ENCODE data around the gene KCTD2. TPM values are rescaled to one million over a fixed set of nuclear protein-coding genes. Genes with fewer than 3 reads are reported as not detected.
A peak's percentile ranks its signal among the peaks of the same experiment; 100 is the strongest.

The KCTD2 gene
- total RNA-seq, 4 donors from 2014 or later = 20.3 to 37.7 (median 29.9) TPM

GRCh38 chr17:75078284-75079022, 31.4 kb downstream of the KCTD2 start:
- H3K27ac ChIP-seq (replicated peaks in 1 of 4) = peak overlapping the region; percentile 85 to 88 (median 86)
- intact Hi-C loops (cut with DNase I) = no loop called here

GRCh38 chr17:75079023-75079373, 32.0 kb downstream of the KCTD2 start:
- H3K27me3 ChIP-seq = no peaks in the 10 kb centered on the region
- intact Hi-C loops (cut with DNase I) = no loop called here
- no peak for DNase-seq (ENCODE audit: extremely low spot score)
- TF ChIP-seq CTCF (IDR thresholded peaks at IDR 0.05) (no peak), POLR2AphosphoS5 (IDR thresholded peaks at IDR 0.05) (no peak), EP300 (IDR thresholded peaks at IDR 0.05) (no peak), POLR2A (IDR thresholded peaks at IDR 0.05; ENCODE audit: low read depth) (no peak)
- no peak overlapping the region for H3K4me3 ChIP-seq
- H3K4me1 ChIP-seq = peaks cover 17 to 40% (median 18%) of the 10 kb centered on the region in 4 donors
- H3K27ac ChIP-seq (replicated peaks in 1 of 4) = no peak overlapping the region
- no peaks in the 10 kb centered on the region for H3K36me3 ChIP-seq
- no peaks in the 10 kb centered on the region for H3K9me3 ChIP-seq
- 83% methylated on average over 8 of the region's 8 CpGs for WGBS

More at GRCh38 chr17:75078284-75079022, 31.4 kb downstream of the KCTD2 start:
- 69% methylated on average over 17 of the region's 17 CpGs for WGBS
- peaks cover 17 to 45% (median 20%) of the 10 kb centered on the region in 4 donors for H3K4me1 ChIP-seq
- H3K27me3 ChIP-seq = no peaks in the 10 kb centered on the region
- peak overlapping the region in 1 of 4 donors; percentile 60 for H3K4me3 ChIP-seq
- no peak for DNase-seq (ENCODE audit: extremely low spot score)
- no peaks in the 10 kb centered on the region for H3K9me3 ChIP-seq
- TF ChIP-seq CTCF (IDR thresholded peaks at IDR 0.05) = no peak
- TF ChIP-seq POLR2AphosphoS5 (IDR thresholded peaks at IDR 0.05) = no peak
- no peak for TF ChIP-seq EP300 (IDR thresholded peaks at IDR 0.05)
- no peak for TF ChIP-seq POLR2A (IDR thresholded peaks at IDR 0.05; ENCODE audit: low read depth)
- no peaks in the 10 kb centered on the region for H3K36me3 ChIP-seq

- no peak for DNase-seq (ENCODE audit: extremely low spot score)
- peaks cover 15 to 31% (median 19%) of the 10 kb centered on the region in 4 donors for H3K4me1 ChIP-seq
- 80% methylated on average over 12 of the region's 13 CpGs for WGBS
- no peak overlapping the region for H3K4me3 ChIP-seq
- intact Hi-C loops (cut with DNase I) = no loop called here
- no peak for TF ChIP-seq POLR2A (IDR thresholded peaks at IDR 0.05; ENCODE audit: low read depth)
- no peak for TF ChIP-seq POLR2AphosphoS5 (IDR thresholded peaks at IDR 0.05)
- no peak for TF ChIP-seq CTCF (IDR thresholded peaks at IDR 0.05)
- no peak for TF ChIP-seq EP300 (IDR thresholded peaks at IDR 0.05)
- no peaks in the 10 kb centered on the region for H3K36me3 ChIP-seq
- H3K9me3 ChIP-seq = no peaks in the 10 kb centered on the region
- peaks cover 0 to 1% (median 0%) of the 10 kb centered on the region in 4 donors for H3K27me3 ChIP-seq
- H3K27ac ChIP-seq (replicated peaks in 1 of 4) = no peak overlapping the region
These were observed 34.9 kb downstream of the KCTD2 start for GRCh38 chr17:75081611-75082540.

- Histone ChIP-seq H3K4me3 (no peak overlapping the region), H3K4me1 (peaks cover 15 to 31% (median 20%) of the 10 kb centered on the region in 4 donors), H3K36me3 (no peaks in the 10 kb centered on the region), H3K27me3 (peaks cover 0 to 10% (median 0%) of the 10 kb centered on the region in 4 donors), H3K9me3 (no peaks in the 10 kb centered on the region), H3K27ac (replicated peaks in 1 of 4) (no peak overlapping the region)
- intact Hi-C loops (cut with DNase I) = no loop called here
- no peak for DNase-seq (ENCODE audit: extremely low spot score)
- no peak for TF ChIP-seq EP300 (IDR thresholded peaks at IDR 0.05)
- no peak for TF ChIP-seq POLR2A (IDR thresholded peaks at IDR 0.05; ENCODE audit: low read depth)
- TF ChIP-seq POLR2AphosphoS5 (IDR thresholded peaks at IDR 0.05) = no peak
- TF ChIP-seq CTCF (IDR thresholded peaks at IDR 0.05) = no peak
- 82% methylated on average over 5 of the region's 6 CpGs for WGBS
These were observed 35.7 kb downstream of the KCTD2 start for GRCh38 chr17:75082683-75083082.

Data from esophagus muscularis mucosa (tissue), 4 donors.